Breast epithelium (tissue), 4 donors: Measurements from ENCODE around the gene SLC25A45. TPM values are rescaled to one million over a fixed set of nuclear protein-coding genes. Genes with fewer than 3 reads are reported as not detected.

Experiments used
- DNase-seq, 2 donors: peaks; one replicate each; pipeline ENCODE4 v3.0.0-alpha.2; 2019; ENCODE audit warnings: low spot score in 2 of 2
- H3K27ac ChIP-seq, 2 donors: fragments of 200-600 bp; sonication (generic) in 1 of 2; one replicate each; pipeline ENCODE4 v1.5.1; 2016 to 2019; ENCODE audit warnings: mild to moderate bottlenecking in 1 of 2
- H3K27me3 ChIP-seq, 2 donors: fragments of 200-600 bp; sonication (generic) in 1 of 2; one replicate each; pipeline versions ENCODE4 v1.5.1 to v1.6.0; 2017 to 2019; ENCODE audit warnings: control low read depth in 1 of 2, mild to moderate bottlenecking in 1 of 2
- H3K36me3 ChIP-seq: fragments of 200-600 bp; one replicate; pipeline ENCODE4 v1.5.1; 2019
- H3K4me1 ChIP-seq, 2 donors: fragments of 200-600 bp; sonication (generic); one replicate each; pipeline ENCODE4 v1.5.1; 2016 to 2019; ENCODE audit warnings: control low read depth in 1 of 2
- H3K4me3 ChIP-seq, 3 donors: fragments of 200-600 bp; sonication (generic); 1 replicate in 2 of 3; 2 replicates in 1 of 3; pipeline ENCODE4 v1.5.1; 2016 to 2019; ENCODE audit warnings: mild to moderate bottlenecking in 3 of 3, moderate library complexity in 2 of 3
- H3K9me3 ChIP-seq, 2 donors: fragments of 200-600 bp; sonication (generic) in 1 of 2; one replicate each; pipeline ENCODE4 v1.5.1; 2016 to 2019; ENCODE audit warnings: control low read depth in 1 of 2
- CTCF ChIP-seq, 3 donors: fragments of 450-650 bp; IDR thresholded peaks; one replicate each; pipeline ENCODE4 v1.5.1; 2016 to 2017; ENCODE audit warnings: antibody characterized with exemption in 3 of 3, mild to moderate bottlenecking in 3 of 3, moderate library complexity in 3 of 3
- POLR2A ChIP-seq: fragments of 450-650 bp; IDR thresholded peaks from one replicate; pipeline ENCODE4 v1.6.1; 2016; ENCODE audit warnings: antibody characterized with exemption, mild to moderate bottlenecking, moderate library complexity
- POLR2AphosphoS5 ChIP-seq, 3 donors: sonication (generic); formaldehyde crosslinking; IDR thresholded peaks; one replicate each; pipeline ENCODE4 v1.6.1; 2017; ENCODE audit warnings: antibody characterized with exemption in 3 of 3
- intact Hi-C: fragments of 100-400 bp; cut with DNase I; formaldehyde crosslinking; loops from one replicate; pipeline ENCODE4 v1.15.1; 2023; ENCODE audit warnings: low total_unique reads
- total RNA-seq, 3 donors: library from RNA; depleted of rRNA; stranded (reverse); fragments of >200 nt; gene quantifications; one replicate each; pipeline ENCODE4 v1.1.0, GENCODE V29; 2016

SLC25A45 gene
- total RNA-seq, 3 donors from 2014 or later: 5.4 to 9.1 (median 6.6) TPM

- peaks cover 4 to 5% of the 10 kb centered on the region in 2 donors for H3K4me1 ChIP-seq
- no peak overlapping the region for H3K4me3 ChIP-seq
- DNase-seq: no peak
- H3K27ac ChIP-seq: no peak overlapping the region
- peaks cover 0 to 9% of the 10 kb centered on the region in 2 donors for H3K27me3 ChIP-seq
- H3K36me3 ChIP-seq: no peaks in the 10 kb centered on the region
- intact Hi-C loops: no loop called here
- TF ChIP-seq CTCF (IDR thresholded peaks at IDR 0.05) (no peak), POLR2A (no peak), POLR2AphosphoS5 (IDR thresholded peaks at IDR 0.05) (no peak)
- H3K9me3 ChIP-seq: no peaks in the 10 kb centered on the region
Observed at GRCh38 chr11:65353376-65353775, 29.1 kb downstream of the SLC25A45 start.

- H3K27me3 ChIP-seq: peaks cover 0 to 9% of the 10 kb centered on the region in 2 donors
- no peak for DNase-seq
- intact Hi-C loops: no loop called here
- TF ChIP-seq POLR2AphosphoS5 (IDR thresholded peaks at IDR 0.05) (no peak), POLR2A (no peak), CTCF (IDR thresholded peaks at IDR 0.05) (peak in 1 of 3 donors; percentile 16)
- no peak overlapping the region for H3K4me3 ChIP-seq
- H3K9me3 ChIP-seq: no peaks in the 10 kb centered on the region
- peaks cover 4 to 5% of the 10 kb centered on the region in 2 donors for H3K4me1 ChIP-seq
- H3K27ac ChIP-seq: no peak overlapping the region
- no peaks in the 10 kb centered on the region for H3K36me3 ChIP-seq
Observed at GRCh38 chr11:65352783-65353182, 29.7 kb downstream of the SLC25A45 start.

GRCh38 chr11:65351511-65351910 is 30.9 kb downstream of the SLC25A45 start:
- no peak overlapping the region for H3K4me3 ChIP-seq
- no peaks in the 10 kb centered on the region for H3K9me3 ChIP-seq
- TF ChIP-seq POLR2AphosphoS5 (IDR thresholded peaks at IDR 0.05) (no peak), CTCF (IDR thresholded peaks at IDR 0.05) (no peak)
- peaks cover 0 to 4% of the 10 kb centered on the region in 2 donors for H3K27me3 ChIP-seq
- H3K27ac ChIP-seq: no peak overlapping the region
- DNase-seq: no peak
- intact Hi-C loops: no loop called here
- peaks cover 3% of the 10 kb centered on the region for H3K36me3 ChIP-seq
- H3K4me1 ChIP-seq: peaks cover 4 to 5% of the 10 kb centered on the region in 2 donors

- DNase-seq: no peak
- no peaks in the 10 kb centered on the region for H3K9me3 ChIP-seq
- TF ChIP-seq POLR2AphosphoS5 (IDR thresholded peaks at IDR 0.05): no peak
- TF ChIP-seq CTCF (IDR thresholded peaks at IDR 0.05): no peak
- TF ChIP-seq POLR2A: no peak
- H3K4me3 ChIP-seq: no peak overlapping the region
- H3K36me3 ChIP-seq: peaks cover 39% of the 10 kb centered on the region
- no peaks in the 10 kb centered on the region for H3K27me3 ChIP-seq
- H3K27ac ChIP-seq: no peak overlapping the region
- intact Hi-C loops: no loop called here
- no peaks in the 10 kb centered on the region for H3K4me1 ChIP-seq
Observed at GRCh38 chr11:65341856-65342255, 40.6 kb downstream of the SLC25A45 start.

GRCh38 chr11:65340226-65340625 is 42.2 kb downstream of the SLC25A45 start:
- no peak for DNase-seq
- intact Hi-C loops: no loop called here
- TF ChIP-seq POLR2AphosphoS5 (IDR thresholded peaks at IDR 0.05): no peak
- TF ChIP-seq CTCF (IDR thresholded peaks at IDR 0.05): no peak
- no peak for TF ChIP-seq POLR2A

More at GRCh38 chr11:65340226-65340625, 42.2 kb downstream of the SLC25A45 start:
- Histone ChIP-seq H3K9me3 (no peaks in the 10 kb centered on the region), H3K27ac (no peak overlapping the region), H3K36me3 (peaks cover 25% of the 10 kb centered on the region), H3K27me3 (no peaks in the 10 kb centered on the region), H3K4me3 (no peak overlapping the region), H3K4me1 (peaks cover 0 to 8% of the 10 kb centered on the region in 2 donors)
